GM21423 (cell line): ENCODE data around the gene MMAB.
"Not testable (repeated sequence)": the region's sequence is repeated elsewhere in the genome, so short reads cannot be mapped to it uniquely, and the experiment has no call there.

Experiments
- ATAC-seq: cut with Tn5 transposase; IDR thresholded peaks from one replicate; pipeline ENCODE4 v1.9.1; 2021; ENCODE audit warnings: mild to moderate bottlenecking, moderate library complexity; ENCODE audit not compliant: unreplicated experiment

The MMAB gene

DNA sequence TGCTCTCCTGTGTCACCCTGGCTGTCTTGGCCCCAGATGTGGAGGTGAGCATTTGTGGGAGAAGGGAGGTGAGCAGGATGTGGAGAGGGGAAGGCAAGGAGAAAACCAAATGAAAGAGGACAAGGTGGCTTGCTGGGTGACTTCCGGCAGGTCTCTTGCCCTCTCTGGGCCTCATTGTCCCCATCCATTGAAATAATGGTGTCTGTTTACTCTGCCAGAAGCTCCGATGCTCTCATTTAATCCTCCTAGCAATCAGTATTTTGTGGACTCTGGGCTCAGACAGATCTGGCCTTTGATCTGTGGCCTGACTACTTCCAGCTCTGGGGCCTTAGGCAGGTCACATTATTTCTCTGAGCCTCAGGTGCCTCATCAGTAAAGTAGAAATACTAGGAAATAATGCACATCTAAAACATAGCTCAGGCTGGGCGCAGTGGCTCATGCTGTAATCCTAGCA is 30.9 kb upstream of the MMAB start:
- ATAC-seq: no peak

DNA sequence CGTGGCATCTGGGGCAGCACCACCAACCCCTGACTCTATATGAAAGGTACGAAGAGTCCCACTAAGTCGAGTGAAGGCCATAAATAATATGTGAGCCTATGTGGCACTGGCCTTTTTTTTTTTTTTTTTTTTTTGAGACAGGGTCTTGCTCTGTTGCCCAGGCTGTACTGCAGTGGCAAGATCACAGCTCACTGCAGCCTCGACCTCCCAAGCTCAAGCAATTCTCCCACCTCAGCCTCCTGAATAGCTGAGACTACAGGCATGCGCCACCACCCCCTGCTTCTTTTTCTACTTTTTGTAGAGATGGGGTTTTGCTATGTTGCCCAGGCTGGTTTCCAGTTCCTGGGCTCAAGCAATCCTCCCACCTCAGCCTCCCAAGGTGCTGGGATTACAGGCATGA is 28.8 kb upstream of the MMAB start:
- ATAC-seq: not testable (repeated sequence)

DNA sequence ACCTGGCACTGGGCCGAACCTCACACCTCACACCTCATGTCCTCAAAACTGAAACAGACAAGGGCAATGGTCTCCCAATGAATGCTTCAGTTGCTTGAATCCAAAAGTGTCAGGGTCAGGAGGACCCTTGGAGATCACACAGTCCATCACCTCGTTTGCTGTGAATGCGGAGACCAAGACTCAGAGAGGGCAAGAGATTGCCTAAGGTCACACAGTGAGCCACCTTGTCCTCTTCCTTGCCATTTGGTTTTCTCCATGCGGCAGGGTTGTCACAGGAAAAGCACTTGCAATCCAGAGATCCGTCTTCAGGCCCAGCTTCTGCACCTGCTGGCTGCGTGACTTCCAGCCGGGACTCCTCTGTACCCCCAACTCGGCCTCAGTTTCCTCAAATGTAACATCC is 28.3 kb upstream of the MMAB start:
- no peak for ATAC-seq

DNA sequence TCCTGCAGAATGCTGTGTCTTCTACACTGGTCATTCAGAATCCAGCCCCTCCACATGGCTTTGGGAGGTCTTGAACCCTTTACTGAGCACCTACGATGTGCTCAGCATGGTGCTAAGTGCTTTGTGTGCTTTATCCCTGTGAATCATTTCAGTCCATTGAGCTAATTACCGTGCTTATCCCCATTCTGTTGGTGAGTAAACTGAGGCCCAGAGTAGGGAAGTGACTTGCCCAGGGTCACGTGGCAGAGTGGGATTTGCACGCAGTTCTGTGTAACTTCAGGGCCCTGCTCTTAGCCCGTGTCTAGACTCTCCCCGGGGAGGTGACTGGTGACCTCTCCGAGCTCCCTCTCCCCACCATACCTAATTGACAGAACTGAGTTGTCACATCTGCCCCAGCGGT is 27.7 kb upstream of the MMAB start:
- ATAC-seq: no peak

DNA sequence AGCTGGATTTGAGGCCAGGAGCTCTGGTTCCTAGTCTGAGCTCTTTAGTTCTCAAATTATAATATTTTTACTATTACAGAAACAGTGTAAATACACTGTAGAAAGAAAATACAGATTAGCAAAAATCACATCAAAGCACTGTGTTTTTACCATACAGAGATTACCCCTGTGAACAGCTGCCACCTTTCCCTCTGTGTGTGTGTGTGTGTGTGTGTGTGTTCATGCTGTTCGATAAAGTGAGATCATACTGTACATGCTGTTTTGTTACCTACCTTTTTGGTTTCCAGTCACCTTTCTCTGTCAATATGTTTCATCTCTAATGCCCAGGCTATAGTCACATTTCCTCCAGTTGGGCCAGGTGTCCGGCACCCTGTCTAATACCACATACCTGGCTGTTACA is 27.2 kb upstream of the MMAB start:
- ATAC-seq: no peak

DNA sequence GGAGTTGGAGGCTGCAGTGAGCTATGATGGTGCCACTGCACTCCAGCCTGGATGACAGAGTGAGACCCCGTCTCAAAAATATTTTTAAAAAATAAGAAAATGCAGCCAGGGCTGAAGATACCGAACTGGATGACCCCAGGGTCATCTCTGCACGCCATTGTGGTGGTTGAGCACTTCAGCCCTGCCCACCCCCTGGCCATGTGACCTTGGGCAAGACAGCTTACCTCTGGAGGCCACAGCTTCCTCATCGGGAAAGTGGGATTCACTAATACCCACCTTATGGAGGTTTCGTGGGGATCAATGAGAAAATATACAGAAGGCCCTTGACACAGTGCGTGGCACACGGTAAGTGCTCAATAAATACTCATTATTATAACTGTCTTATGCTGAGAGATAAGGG is 25.8 kb upstream of the MMAB start:
- ATAC-seq: no peak

DNA sequence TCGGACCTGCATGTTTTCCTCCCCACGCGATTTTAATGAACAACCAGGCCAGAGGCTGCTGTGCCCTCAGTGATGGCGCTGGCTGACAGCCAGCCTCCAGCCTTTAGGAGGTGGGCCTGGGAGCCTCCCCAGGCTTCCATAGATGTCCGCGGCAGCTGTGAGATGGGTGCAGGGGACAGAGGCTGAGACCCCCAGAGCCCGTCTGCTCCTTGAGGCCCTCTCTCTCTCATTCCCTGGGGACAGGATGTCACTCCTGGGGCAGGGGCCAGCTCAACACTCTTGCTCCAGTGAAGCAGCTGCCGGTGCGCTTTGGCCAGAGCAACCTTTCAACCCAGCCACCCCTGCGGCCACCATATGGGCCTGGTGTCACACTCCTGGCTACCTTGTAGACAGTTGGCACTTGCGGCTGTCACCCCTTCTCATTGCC is 25.1 kb upstream of the MMAB start:
- ATAC-seq: no peak

DNA sequence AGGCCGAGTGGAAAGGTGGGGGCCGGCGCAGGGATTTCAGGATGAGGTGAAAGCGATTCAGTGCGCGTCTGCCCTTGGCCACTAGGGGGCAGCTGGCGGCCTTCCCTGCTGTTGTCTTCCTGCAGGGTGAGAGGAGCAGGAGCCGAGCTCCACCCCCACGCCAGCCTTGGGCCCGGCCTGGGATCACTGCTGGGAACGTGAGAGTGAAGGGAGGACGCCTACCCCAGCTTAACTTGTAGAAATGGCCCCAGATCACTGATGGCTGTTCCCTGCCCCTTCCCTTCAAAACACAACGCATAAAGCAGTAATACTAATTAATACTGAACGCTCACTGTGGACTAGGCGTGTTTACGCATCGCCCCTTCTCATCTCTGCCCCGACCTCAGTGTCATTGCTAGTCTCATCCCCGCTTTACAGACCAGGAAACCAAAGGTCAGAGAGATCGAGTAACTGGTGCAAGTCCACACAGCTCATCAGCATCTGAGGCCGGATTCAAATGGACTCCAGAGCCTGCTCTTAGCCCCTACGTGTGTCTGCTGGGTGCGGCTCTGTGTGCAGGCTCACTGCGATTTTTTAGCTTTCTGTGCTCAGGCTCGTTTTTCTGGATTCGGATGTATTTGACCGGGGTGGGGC is 24.6 kb upstream of the MMAB start:
- no peak for ATAC-seq

DNA sequence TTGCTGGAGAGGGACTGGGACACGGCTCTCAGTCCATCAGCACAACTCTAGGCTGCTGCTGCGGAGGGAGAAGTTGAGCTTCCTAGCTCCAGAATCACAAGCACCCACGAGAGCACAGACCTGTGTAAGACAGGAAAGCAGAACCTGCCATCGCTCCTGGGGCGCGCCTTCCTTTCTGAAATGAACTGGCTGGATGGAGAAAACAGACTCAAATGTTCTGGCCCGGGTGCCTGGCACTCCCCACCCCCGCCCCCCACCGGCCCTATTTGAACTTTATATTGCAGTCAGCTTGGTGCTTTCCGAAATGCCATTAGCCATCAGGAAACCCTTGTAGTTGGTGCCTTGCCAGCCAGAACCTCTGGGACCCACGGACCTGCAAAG is 24.1 kb upstream of the MMAB start:
- no peak for ATAC-seq

DNA sequence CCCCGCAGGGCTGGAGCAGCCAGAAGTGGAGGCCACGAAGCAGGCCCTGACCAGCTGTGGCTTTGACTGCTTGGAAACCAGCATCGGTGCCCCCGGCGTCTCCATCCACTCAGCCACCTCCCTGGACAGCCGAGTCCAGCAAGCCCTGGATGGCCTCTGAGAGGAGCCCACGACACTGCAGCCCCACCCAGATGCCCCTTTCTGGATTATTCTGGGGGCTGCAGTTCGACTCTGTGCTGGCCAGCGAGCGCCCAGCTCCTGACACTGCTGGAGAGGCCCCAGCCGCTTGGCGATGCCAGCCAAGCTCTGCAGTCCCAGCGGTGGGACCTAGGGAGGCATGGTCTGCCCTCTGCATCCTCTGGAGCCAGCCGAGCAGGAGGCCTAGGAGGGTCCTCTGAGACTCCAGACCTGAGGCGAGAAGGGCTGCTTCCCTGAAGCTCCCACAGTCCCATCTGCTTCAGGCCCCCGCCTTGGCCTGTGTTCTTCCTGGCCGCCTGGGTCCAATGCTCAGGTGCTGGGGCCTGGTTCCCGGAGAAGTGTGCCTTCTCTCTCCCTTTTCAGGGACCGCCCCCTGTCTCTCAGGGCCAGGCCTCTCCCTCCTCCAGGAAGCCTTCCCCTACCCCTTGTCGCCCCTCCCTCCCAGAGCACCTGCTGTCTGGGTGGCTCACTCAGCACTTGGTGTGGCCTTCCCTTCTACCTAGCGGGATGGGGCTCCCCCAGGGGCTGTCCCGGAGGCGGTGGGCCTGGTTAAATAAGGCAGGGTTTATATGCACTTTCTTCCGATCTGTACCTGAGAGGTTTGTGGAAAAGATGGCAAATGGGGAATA is 23.3 kb upstream of the MMAB start:
- no peak for ATAC-seq

DNA sequence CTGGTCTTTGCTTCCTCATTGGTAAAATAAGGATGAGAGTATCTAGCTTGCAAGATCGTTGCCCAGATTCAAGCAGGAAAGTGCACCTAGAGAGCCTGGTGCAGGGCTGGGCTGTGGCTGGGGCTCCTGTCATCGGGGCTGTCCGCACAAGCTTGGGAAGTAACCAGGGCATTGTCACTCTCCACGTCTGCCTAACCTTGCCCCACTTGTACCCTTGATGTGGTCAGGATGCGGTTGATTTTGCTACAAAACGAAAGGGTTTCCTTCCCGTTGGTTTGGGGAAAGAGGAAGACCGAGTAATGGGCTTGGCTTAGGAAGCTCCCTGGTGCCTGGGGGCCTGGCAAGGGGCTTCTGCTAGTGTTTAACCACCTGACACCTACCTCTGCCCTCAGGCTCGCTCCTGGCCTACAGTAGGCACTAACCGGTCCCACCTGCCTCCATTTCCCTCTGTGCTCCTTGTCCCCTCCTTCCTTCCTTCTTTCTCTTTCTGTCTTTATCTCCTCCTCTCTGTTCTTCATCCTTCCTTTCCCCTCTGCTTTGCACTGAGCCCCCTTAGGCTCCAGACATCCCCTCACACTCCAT is 22.1 kb upstream of the MMAB start:
- ATAC-seq: no peak

DNA sequence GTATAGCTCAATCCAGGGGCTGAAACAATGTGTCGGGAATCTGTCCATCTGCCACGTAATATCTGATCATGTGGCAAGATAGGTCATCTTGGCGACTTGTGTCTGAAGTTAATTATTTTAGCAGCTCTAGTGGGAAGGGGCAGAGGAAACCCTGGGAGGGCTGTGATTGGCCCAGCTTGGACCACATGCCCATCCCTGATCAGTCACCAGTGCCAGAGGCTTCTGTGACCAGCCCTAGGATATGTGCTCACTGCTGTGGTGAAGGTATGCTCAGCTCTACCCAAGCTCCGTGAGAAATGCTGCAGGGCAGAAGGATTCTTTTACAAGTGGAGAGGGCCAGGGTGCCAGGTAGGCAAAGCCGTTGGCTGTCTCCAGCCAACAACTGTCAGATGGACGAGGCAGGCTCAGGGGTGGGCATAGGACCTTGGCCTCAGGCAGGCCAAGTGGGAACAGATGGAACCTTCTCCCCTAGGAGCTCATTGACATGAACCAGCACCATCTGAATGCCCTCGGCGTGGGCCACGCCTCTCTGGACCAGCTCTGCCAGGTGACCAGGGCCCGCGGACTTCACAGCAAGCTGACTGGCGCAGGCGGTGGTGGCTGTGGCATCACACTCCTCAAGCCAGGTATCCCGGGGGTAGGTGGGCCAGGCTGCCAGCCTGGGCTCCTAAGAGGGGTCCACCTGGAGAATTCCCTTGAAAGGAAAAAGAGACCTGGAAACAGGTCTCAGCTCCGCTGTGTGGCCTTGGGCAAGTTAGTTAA is 21.4 kb upstream of the MMAB start:
- ATAC-seq: no peak

DNA sequence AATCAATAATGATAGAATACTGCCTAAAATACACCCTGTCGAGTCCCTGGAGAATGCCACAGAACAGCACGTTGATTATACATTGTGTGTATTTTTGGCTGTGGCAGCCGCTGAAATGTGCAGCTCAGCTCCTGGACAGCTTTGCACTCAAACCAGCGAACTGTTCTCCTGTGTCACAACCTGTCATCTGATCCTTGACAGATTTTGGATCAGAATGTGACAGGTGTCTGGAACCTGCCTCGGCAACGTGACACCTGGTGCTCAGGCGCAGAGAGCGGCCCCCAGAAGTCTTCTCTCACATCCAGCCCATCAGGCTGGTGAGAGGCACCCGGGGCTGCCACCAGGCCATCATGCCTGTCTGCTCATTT is 19.6 kb upstream of the MMAB start:
- ATAC-seq: no peak

DNA sequence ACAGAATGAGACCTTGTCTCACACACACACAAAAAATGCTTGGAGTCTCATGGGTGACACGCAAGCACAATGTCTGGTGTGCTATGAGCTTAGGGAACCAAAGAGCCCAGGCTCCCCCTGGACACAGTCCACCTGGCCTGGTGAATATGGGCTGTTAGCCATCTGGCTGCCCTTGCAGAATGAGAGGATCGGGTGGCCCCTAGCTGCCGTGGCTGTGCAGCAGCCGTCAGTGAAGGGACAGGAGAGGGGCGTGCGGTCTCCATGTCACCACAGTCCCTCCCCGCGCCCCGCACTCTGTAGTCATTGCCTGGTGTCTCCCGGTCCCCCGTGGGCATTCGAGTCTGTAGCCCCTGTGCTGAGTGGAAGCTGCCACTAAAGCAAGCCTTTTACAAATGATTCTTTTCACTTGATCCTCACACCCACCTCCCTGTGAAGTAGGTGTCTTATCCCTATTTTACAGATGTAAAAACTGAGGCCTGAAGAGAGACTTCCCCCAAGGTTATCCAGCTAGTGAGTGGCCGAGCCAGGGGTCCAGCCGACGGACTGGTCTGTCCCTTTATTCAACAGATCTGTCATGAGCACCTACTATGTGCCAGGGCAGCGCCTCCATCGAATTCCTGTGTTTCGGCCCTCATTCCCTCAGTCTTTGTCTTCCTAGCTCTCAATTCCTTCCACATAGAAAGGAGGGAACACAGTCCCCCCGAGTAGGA is 19.0 kb upstream of the MMAB start:
- no peak for ATAC-seq

DNA sequence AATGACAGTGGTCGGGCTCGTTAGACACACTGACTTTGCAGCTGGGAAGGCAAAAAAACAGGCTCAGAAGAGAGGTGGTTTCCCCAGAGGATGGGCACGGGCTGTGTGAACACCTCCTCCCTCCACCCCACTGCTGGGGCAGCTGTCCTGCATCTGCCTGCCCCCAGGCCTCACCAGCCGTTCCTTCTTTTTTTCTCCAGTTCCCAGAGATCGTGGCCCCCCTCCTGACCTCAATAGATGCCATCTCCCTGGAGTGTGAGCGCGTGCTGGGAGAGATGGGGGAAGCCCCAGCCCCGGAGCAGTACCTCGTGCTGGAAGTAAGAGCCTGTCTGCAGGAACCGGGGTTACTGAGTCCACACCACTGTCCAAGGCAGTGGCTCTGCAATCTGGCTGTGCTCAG is 17.7 kb upstream of the MMAB start:
- no peak for ATAC-seq

DNA sequence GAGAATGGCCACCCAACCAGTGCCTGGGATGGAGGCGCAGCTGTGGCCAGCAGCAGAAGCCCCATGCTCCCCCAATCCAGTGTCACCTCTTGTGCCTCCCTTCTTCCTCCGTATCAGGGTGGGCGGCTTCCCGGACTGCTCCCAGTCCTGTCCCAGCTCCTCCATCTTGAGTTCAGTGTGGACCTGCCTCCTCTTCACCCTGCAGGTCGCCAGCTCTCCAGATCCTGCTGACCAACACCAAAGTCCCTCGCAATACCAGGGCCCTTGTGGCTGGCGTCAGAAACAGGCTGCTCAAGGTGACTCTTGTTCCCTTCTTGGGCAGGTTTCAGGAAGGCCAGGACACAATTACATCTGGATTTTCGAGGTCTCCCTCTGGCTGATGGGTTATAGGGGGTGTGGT is 17.3 kb upstream of the MMAB start:
- no peak for ATAC-seq

DNA sequence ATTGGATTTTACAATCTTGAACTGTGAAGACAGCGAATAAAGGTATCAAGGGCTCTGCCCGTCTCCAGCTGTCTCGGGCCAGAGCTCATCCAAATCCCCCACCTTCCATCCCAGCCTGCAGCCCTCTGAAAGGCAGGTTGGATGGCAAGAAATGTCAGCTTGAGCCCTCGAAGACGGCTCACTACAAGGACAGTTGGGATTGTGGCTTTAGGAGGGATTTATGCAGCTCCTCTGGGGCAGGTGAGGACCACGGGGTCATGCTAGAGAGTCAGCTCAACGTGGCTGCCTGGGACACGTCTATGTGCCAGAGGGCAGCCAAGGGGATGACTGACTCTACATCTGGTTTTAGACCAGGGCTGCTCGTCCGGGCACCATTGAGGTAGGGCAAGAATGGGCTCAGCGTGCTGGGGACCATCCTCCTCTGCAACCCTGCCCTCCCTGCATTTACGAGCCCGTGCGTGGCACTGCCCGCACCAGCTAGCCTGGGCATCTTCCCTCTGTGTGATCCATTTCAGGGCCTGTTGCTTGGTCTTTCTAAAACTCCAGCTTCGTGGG is 16.5 kb upstream of the MMAB start:
- ATAC-seq: no peak

DNA sequence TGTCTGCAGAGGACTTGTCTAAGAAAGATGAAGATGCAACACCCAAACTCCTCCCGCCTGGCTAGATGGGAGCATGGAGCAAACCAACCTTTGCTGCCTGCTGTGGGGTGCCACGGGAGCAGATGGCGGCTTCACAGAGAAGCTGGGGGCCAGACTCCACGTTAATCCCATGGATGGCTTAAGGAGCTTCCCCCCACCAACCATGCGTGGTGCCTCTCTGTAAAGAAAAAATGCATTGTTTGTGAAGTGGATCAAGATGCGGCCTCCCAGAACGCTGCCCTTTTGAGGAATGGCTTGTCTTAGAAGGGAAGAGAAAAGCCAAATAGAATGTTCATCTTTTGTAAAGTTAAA is 15.9 kb upstream of the MMAB start:
- ATAC-seq: no peak

DNA sequence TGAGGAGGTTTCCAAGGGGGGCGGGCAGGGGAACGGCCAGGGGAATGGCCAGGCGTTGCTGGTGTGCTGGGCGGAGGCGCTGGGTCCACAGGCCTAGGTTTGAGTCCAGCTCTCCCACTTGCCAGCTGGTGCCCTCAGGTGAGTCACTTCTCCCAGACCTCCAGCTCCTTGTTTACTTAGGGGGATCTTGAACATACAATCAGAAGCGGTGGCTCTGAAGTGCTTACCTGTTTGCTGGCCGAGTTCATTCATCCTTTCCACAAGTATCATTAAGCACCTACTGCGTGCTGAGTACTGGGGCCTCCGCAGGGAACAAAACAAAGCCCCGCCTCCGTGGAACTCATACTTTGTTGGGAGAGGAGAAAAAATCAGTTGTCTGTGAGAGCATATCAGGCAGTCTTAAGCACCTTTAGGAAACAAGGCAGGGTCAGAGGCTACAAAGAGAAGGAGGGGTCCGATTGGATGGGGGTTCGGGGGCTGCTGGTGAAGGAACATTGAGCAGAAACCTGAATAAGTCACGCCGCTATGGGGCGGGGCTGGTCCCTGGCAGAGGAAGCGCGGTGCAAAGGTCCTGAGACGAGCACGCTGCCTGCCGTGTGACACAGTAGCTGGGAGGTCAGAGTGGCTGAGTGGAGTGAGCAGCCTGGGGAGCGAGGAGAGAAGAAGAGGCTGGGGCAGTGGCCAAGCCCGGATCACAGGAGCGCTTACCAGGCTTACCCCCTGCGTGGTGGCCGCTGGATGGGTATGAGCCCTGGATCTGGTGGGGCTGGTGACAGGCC is 15.3 kb upstream of the MMAB start:
- no peak for ATAC-seq

DNA sequence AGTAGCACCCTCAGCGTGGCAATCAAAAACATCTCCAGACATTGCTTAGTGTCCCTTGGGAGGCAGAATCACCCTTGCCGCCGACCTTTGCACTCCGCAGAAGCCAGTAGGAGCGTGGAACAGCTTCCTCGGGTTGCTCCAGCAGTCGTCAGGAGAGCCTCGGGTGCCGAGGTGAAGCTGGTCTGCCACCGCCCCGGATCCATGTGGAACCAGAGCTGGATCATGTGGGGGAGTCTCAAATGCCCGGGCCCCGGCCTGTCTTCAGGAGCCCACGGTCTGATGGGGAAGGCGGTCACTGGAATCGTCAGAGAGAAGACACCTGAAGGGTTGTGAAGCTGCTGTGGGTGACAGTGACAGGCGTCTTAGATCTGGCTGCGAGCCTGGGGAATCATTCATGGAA is 14.6 kb upstream of the MMAB start:
- no peak for ATAC-seq
